ENCODE measurements around the gene KCNIP4. TPM values are rescaled to one million over a fixed set of nuclear protein-coding genes. Genes with fewer than 3 reads are reported as not detected.

The KCNIP4 gene
- total RNA-seq, 1 donor from 2014 or later = 30.4 TPM

DNA sequence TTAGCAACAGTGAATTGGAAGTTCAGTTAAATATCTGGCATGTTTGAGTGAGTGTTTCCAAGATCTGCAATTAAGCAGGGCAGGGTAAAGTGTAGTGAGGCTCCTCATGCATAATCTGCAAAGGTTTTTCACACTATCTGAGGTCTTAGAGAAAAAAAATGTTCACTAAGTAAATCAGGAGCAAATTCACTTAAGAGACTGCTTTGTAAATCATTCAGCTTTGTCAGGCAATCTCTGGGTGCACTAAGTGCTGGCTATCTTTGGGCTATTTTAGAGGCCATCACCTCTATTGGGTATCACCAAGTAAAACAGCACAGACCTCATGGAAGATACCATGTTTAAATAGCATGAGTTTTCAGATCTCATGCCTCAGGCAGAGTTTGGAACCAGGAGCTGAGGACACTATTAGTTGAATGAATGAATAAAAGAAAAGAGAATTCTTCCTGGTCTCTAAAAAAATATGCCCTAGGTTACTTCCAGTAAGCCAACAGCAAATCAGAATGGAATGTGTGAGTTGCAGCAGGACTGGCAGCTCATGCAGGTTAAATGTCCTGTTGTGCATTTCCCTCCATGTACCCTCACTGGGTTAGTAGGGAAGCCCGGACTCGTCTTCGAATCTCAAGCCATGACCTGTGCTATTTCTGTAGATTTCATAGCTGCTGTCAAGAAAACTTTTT is 195.3 kb downstream of the KCNIP4 start:
- TF ChIP-seq, protein P1, sequence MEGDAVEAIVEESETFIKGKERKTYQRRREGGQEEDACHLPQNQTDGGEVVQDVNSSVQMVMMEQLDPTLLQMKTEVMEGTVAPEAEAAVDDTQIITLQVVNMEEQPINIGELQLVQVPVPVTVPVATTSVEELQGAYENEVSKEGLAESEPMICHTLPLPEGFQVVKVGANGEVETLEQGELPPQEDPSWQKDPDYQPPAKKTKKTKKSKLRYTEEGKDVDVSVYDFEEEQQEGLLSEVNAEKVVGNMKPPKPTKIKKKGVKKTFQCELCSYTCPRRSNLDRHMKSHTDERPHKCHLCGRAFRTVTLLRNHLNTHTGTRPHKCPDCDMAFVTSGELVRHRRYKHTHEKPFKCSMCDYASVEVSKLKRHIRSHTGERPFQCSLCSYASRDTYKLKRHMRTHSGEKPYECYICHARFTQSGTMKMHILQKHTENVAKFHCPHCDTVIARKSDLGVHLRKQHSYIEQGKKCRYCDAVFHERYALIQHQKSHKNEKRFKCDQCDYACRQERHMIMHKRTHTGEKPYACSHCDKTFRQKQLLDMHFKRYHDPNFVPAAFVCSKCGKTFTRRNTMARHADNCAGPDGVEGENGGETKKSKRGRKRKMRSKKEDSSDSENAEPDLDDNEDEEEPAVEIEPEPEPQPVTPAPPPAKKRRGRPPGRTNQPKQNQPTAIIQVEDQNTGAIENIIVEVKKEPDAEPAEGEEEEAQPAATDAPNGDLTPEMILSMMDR (IDR thresholded peaks at IDR 0.05; ENCODE audit: partially characterized antibody, unreplicated experiment) = no peak
- Mint-ChIP-seq H3K4me1 (ENCODE audit: low read depth, unreplicated experiment) (peaks cover 9% of the 10 kb centered on the region), H3K9me3 (ENCODE audit: unreplicated experiment) (no peaks in the 10 kb centered on the region), H3K27ac (ENCODE audit: unreplicated experiment) (no peak overlapping the region), H3K4me3 (ENCODE audit: unreplicated experiment) (no peak overlapping the region), H3K36me3 (ENCODE audit: unreplicated experiment) (no peaks in the 10 kb centered on the region), H3K27me3 (ENCODE audit: unreplicated experiment) (no peaks in the 10 kb centered on the region)
- no peak for DNase-seq

DNA sequence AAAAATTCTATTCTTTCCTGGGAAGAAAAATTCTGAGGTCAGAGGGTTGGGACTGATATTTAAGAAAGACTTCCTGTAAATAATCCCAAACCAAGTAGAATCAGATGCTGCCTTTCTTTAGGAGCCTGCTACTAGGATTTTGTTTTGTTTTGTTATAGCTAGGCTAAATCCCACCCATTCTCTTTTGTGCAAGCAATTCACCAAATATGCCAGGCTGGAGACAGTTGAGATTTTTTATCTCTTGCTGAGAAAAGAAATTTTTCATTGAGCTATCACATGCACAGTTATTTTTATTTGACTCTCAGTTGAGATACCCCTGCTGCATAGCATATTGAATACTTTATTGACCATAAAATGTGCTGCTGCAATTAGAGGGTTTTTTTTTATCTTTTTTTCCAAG is 196.0 kb downstream of the KCNIP4 start:
- H3K27me3 Mint-ChIP-seq (ENCODE audit: unreplicated experiment) = no peaks in the 10 kb centered on the region
- H3K4me1 Mint-ChIP-seq (ENCODE audit: low read depth, unreplicated experiment) = peaks cover 9% of the 10 kb centered on the region
- no peaks in the 10 kb centered on the region for H3K36me3 Mint-ChIP-seq (ENCODE audit: unreplicated experiment)
- H3K27ac Mint-ChIP-seq (ENCODE audit: unreplicated experiment) = no peak overlapping the region
- H3K4me3 Mint-ChIP-seq (ENCODE audit: unreplicated experiment) = no peak overlapping the region
- TF ChIP-seq, protein P1 (IDR thresholded peaks at IDR 0.05; ENCODE audit: partially characterized antibody, unreplicated experiment) = no peak
- no peaks in the 10 kb centered on the region for H3K9me3 Mint-ChIP-seq (ENCODE audit: unreplicated experiment)
- DNase-seq = no peak

DNA sequence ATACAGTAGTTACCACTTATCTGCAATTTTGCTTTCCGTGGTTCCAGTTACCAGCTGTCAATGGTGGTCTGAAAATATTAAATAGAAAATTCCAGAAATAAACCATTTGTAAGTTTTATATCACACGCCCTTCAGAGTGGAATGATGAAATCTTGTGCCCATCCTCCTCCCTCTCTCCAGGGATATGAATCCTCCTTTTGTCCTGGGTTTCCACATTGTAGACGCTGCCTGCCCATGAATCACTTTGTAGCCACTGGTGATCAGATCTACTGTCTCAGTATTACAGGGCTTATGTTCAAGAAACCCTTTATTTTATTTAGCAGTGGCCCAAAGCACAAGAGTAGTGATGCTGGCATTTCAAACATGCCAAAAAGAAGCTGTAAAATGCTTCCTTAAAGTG is 198.6 kb downstream of the KCNIP4 start:
- H3K27ac Mint-ChIP-seq (ENCODE audit: unreplicated experiment) = no peak overlapping the region
- H3K9me3 Mint-ChIP-seq (ENCODE audit: unreplicated experiment) = no peaks in the 10 kb centered on the region
- H3K27me3 Mint-ChIP-seq (ENCODE audit: unreplicated experiment) = no peaks in the 10 kb centered on the region
- H3K4me3 Mint-ChIP-seq (ENCODE audit: unreplicated experiment) = no peak overlapping the region
- DNase-seq = no peak
- H3K36me3 Mint-ChIP-seq (ENCODE audit: unreplicated experiment) = no peaks in the 10 kb centered on the region
- TF ChIP-seq, protein P1 (IDR thresholded peaks at IDR 0.05; ENCODE audit: partially characterized antibody, unreplicated experiment) = no peak
- H3K4me1 Mint-ChIP-seq (ENCODE audit: low read depth, unreplicated experiment) = peaks cover 9% of the 10 kb centered on the region

DNA sequence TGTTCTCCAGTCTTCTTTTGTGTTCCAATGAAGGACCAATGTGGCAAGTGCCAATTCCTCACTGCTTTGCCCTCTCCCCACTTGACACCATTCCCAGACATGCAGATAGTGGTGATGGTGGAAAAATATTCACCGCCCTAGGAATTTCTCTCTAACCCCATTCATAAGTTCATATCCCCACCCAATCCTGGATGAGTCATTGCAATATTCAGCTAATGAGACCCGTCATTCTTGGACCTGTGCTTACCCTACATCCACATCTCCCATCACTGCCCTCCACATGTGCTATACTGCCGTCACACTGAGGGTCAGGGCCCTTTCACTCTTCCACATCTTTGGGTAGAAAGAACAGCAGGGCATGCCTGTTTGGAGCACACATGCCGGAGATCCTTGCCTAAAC is 199.2 kb downstream of the KCNIP4 start:
- Mint-ChIP-seq H3K4me3 (ENCODE audit: unreplicated experiment) (no peak overlapping the region), H3K4me1 (ENCODE audit: low read depth, unreplicated experiment) (peaks cover 9% of the 10 kb centered on the region), H3K36me3 (ENCODE audit: unreplicated experiment) (no peaks in the 10 kb centered on the region), H3K9me3 (ENCODE audit: unreplicated experiment) (no peaks in the 10 kb centered on the region), H3K27me3 (ENCODE audit: unreplicated experiment) (no peaks in the 10 kb centered on the region), H3K27ac (ENCODE audit: unreplicated experiment) (no peak overlapping the region)
- TF ChIP-seq, protein P1 (IDR thresholded peaks at IDR 0.05; ENCODE audit: partially characterized antibody, unreplicated experiment) = no peak
- no peak for DNase-seq

DNA sequence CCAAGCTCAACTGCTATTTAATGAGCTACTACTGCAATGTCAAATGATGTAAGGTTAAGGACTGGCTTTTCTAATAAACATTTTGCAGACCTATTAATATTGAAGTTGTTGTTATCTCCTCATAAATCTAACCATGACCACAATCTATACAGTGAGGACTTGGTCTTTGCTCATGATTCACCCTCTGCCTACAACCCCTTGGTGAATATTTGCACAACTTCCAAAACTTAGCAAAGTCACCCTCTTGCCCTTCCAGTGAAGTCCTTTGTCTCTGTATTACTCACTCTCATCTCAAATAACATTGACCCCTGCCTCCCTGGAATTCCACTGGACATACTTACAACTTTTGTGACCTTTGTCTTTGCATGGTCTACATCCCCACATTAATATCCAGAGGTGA is 204.5 kb downstream of the KCNIP4 start:
- Mint-ChIP-seq H3K4me3 (ENCODE audit: unreplicated experiment) (no peak overlapping the region), H3K27me3 (ENCODE audit: unreplicated experiment) (no peaks in the 10 kb centered on the region), H3K36me3 (ENCODE audit: unreplicated experiment) (no peaks in the 10 kb centered on the region), H3K4me1 (ENCODE audit: low read depth, unreplicated experiment) (peaks cover 11% of the 10 kb centered on the region), H3K27ac (ENCODE audit: unreplicated experiment) (no peak overlapping the region), H3K9me3 (ENCODE audit: unreplicated experiment) (peaks cover 2% of the 10 kb centered on the region)
- TF ChIP-seq, protein P1 (IDR thresholded peaks at IDR 0.05; ENCODE audit: partially characterized antibody, unreplicated experiment) = no peak
- DNase-seq = no peak

Measured in glutamatergic neuron (in vitro differentiated cells).